Chondrocyte (in vitro differentiated cells): ENCODE data around the gene PRAF2. TPM values are rescaled to one million over a fixed set of nuclear protein-coding genes. Genes with fewer than 3 reads are reported as not detected.

Source experiments
- DNase-seq: peaks from one replicate; pipeline ENCODE4 v3.0.0; 2021; ENCODE audit warnings: mixed read lengths, low spot score
- H3K27ac Mint-ChIP-seq: one replicate; pipeline ENCODE4 v1.8.0; 2021; ENCODE audit warnings: mild to moderate bottlenecking, moderate library complexity, mixed read lengths; ENCODE audit not compliant: unreplicated experiment
- H3K27me3 Mint-ChIP-seq: 2 replicates; pipeline ENCODE4 v1.8.0; 2021; ENCODE audit warnings: low read depth, mixed read lengths
- H3K36me3 Mint-ChIP-seq: 2 replicates; pipeline ENCODE4 v1.8.0; 2021; ENCODE audit warnings: low read depth, mixed read lengths
- H3K4me1 Mint-ChIP-seq: 2 replicates; pipeline ENCODE4 v1.8.0; 2021; ENCODE audit warnings: low read depth, mild to moderate bottlenecking, mixed read lengths
- H3K4me3 Mint-ChIP-seq: one replicate; pipeline ENCODE4 v1.8.0; 2021; ENCODE audit warnings: mild to moderate bottlenecking, moderate library complexity, mixed read lengths; ENCODE audit not compliant: unreplicated experiment
- H3K9me3 Mint-ChIP-seq: 2 replicates; pipeline ENCODE4 v1.8.0; 2021; ENCODE audit warnings: low read depth, mixed read lengths
- total RNA-seq: library from RNA; stranded (reverse); gene quantifications from 3 replicates; pipeline ENCODE4 v1.2.1, GENCODE V29; 2021
- TF ChIP-seq, protein P1 (sequence below): fragments of 200-600 bp; sonication (generic); IDR thresholded peaks from 2 replicates; pipeline ENCODE4 v1.5.0; 2021; ENCODE audit warnings: antibody characterized with exemption, mild to moderate bottlenecking, moderate library complexity

PRAF2 gene
- total RNA-seq, 1 donor from 2014 or later: 51.9 TPM

DNA sequence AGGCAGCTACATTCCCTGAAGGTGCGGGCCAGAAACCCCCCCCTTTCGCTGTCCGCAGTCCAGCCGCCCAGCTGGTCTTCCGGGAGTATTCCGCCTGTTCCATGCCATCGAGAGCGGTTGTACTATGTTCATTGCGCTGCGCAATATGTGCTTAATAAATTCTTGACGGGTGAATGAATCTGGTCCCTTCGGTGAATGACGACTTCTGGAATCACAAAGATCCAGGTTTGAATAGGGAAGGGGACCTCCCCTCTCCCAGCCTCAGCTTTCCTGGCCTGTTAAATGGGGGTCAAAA, 29.9 kb downstream of the PRAF2 start:
- DNase-seq: no peak
- peak overlapping the region; percentile 54 for H3K4me3 Mint-ChIP-seq
- H3K9me3 Mint-ChIP-seq: peaks cover 5% of the 10 kb centered on the region
- TF ChIP-seq, protein P1, sequence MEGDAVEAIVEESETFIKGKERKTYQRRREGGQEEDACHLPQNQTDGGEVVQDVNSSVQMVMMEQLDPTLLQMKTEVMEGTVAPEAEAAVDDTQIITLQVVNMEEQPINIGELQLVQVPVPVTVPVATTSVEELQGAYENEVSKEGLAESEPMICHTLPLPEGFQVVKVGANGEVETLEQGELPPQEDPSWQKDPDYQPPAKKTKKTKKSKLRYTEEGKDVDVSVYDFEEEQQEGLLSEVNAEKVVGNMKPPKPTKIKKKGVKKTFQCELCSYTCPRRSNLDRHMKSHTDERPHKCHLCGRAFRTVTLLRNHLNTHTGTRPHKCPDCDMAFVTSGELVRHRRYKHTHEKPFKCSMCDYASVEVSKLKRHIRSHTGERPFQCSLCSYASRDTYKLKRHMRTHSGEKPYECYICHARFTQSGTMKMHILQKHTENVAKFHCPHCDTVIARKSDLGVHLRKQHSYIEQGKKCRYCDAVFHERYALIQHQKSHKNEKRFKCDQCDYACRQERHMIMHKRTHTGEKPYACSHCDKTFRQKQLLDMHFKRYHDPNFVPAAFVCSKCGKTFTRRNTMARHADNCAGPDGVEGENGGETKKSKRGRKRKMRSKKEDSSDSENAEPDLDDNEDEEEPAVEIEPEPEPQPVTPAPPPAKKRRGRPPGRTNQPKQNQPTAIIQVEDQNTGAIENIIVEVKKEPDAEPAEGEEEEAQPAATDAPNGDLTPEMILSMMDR: peak; percentile 26
- no peaks in the 10 kb centered on the region for H3K27me3 Mint-ChIP-seq
- H3K4me1 Mint-ChIP-seq: peaks cover 30% of the 10 kb centered on the region
- peak overlapping the region; percentile 92 for H3K27ac Mint-ChIP-seq
- peaks cover 5% of the 10 kb centered on the region for H3K36me3 Mint-ChIP-seq

DNA sequence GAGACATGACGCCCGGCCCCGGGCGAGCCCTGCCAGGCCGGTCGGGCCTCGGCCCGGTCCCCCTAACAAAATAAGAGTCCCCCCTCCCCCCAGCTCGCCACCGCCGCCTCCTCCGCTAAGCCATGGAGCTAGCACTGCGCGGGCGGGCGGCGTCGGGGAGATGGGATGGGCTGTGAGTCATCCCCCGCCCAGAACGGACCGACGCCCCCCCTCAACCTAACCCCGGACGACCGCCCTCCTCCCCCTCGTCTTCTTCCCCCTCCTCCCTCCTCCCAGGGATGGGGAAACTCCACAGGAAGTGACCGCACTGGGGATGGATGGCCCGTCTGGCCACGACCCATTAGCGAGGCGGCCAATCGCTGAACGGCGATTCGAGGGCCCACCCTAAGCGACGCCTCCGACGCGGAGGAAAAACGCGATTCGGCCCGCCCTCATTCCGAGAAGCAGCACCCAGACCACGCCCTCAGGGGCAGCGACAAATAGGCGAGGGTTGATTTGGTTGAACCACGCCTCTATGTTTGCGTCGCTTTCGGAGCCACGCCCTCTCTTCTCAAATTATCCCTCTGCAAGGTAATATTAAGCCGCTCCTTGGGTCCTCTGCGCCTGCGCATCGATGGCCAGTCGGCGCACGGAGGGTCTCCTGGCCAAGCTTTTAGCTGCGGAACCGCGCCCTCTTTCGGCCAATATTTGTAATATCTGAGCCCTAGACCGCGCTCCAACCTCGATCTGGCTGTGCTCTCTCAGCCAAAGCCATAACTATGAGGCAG, 30.4 kb downstream of the PRAF2 start, which contains the start of gene TFE3:
Gene TFE3, minus strand, starts transcription at position 138 of the 767 bp plus-strand sequence. Its CDS starts 131 bp downstream, at position 7.
- Mint-ChIP-seq H3K36me3 (peaks cover 7% of the 10 kb centered on the region), H3K9me3 (peaks cover 5% of the 10 kb centered on the region), H3K4me1 (peaks cover 30% of the 10 kb centered on the region), H3K27ac (peak within 1 kb of the TSS; percentile 96), H3K4me3 (peak within 1 kb of the TSS; percentile 90), H3K27me3 (no peaks in the 10 kb centered on the region)
- peak; percentile 98 for DNase-seq
- TF ChIP-seq, protein P1: peak; percentile 79

DNA sequence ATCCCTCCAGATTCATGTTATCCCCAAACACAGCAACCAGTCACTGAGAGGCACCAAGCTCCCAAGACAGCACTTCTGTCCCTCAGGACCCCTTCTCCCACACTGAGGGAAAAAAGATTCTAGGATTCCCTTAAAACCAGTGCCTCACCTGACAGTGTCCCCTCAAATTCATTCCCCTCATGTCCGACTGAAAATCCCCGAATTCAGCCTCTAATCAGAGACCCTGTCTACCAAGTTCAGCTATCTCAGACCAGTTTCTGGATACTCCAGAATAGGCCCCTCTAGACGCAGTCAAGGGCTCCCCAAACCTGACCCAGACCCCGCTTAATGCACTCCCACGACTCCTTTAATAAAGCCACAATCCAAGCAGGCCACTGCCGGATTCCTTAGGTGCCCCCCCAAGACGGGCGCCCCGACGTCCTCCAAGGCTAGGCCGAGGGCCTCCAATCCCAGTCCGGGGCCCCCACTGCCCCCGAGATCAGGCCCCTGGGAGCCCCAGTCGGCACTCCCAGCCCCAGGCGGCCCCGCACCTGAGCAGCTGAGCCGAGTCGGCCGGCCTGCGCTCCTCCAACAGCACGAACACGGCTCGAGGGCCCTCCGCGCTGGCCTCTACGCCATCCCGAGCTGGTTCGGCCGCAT, 31.1 kb downstream of the PRAF2 start:
- TF ChIP-seq, protein P1: no peak
- peak overlapping the region; percentile 90 for H3K4me3 Mint-ChIP-seq
- peak overlapping the region; percentile 96 for H3K27ac Mint-ChIP-seq
- peaks cover 5% of the 10 kb centered on the region for H3K9me3 Mint-ChIP-seq
- peaks cover 30% of the 10 kb centered on the region for H3K4me1 Mint-ChIP-seq
- peak; percentile 92 for DNase-seq
- no peaks in the 10 kb centered on the region for H3K27me3 Mint-ChIP-seq
- H3K36me3 Mint-ChIP-seq: peaks cover 10% of the 10 kb centered on the region

DNA sequence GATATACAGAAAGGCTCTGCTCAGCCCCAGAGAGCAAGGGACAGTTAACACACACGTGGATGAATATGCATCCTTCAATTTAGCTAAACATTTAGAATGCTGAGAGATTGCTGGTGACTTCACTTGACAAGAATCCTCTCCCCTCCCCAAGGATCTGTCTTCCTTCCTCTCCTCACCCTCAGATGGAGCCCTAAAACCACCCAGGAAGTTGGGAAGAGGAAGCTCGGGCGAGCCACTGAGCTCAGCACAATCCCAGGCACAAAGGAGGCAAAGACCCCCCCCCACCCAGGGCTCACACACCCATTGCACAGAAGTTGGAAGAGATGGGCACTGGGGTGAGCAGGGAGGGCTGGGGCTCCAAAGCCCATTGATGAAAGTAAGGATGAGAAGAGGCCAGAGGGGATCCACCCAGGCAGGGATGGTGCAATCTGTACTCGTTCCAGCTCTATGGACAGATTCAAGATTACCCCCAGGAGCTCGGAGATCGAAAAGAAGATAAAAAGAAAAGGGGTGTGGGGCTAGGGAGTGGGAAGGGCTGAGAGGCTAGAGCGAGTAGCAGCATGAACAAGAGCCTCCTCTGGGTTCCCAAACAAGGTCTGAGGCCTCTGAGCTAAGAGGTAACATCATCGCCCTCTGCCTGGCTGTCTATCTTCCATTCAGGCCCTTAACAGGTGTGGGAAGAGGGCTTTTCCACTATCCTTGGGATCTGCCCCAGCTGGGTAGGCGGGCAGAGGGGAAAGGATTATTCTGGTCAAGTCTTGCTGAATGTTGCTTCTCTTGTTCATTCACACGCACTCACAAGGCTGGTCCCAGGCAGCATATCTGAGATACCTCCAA, 31.8 kb downstream of the PRAF2 start:
- H3K4me3 Mint-ChIP-seq: peak overlapping the region; percentile 90
- peaks cover 30% of the 10 kb centered on the region for H3K4me1 Mint-ChIP-seq
- no peaks in the 10 kb centered on the region for H3K27me3 Mint-ChIP-seq
- no peak for DNase-seq
- peaks cover 5% of the 10 kb centered on the region for H3K9me3 Mint-ChIP-seq
- peak overlapping the region; percentile 96 for H3K27ac Mint-ChIP-seq
- TF ChIP-seq, protein P1: no peak
- H3K36me3 Mint-ChIP-seq: peaks cover 11% of the 10 kb centered on the region

DNA sequence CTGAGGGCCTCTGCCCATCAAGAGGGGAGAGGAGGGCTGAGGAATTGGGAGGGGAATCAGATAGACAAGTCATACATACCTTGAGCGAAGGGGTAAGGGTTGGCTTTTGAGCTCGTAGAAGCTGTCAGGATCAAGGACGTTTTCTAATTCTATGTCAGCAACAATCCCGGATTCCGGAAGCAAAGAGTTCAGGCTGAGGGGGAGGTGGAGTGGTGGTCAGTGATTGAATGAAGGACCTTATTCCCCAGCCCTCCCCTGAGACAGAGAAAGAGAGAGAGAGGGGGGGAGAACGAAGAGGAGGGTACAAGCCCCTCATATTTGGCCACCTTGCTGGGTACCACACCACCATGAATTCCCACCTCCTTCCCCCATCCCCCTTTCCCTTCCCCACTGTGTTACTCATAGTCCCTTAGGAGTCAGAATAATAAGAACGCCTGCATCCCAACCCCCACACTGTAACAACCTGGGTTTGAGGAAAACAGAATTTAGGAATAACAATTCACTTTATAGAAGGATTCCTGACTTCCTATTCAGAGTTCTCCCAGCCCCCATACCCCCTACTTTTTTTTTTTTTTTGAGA, 33.3 kb downstream of the PRAF2 start:
- TF ChIP-seq, protein P1: no peak
- Mint-ChIP-seq H3K27me3 (no peaks in the 10 kb centered on the region), H3K9me3 (peaks cover 5% of the 10 kb centered on the region), H3K36me3 (peaks cover 11% of the 10 kb centered on the region), H3K27ac (peak overlapping the region; percentile 96), H3K4me1 (peaks cover 30% of the 10 kb centered on the region), H3K4me3 (peak overlapping the region; percentile 90)
- DNase-seq: no peak
